GM10847 (cell line): ENCODE data around the gene SS18.

Experiments used
- POLR2A ChIP-seq: IDR thresholded peaks from 2 replicates; pipeline ENCODE4 v1.6.1; 2011; ENCODE audit not compliant: insufficient read length; ENCODE audit errors: extremely low read depth

SS18 gene

DNA sequence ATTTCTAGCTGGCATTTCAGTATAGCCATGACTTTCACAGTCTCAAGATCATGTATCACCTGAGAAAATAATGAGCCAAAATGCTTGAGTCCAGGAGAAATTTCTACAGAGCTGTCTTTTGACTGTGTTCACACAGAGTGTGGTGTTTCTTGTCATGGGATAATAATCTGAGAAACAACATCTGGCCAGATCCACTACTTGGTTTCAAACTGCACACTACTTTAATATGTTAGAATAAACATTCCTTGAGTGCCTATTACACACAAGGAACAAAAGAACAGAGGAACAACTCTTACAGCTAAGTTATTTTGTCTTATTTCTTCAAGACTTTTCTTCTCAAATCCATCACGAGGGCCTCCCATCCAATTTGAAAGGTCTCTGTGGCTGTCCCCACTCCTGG lies 108.3 kb downstream of the SS18 start:
- TF ChIP-seq POLR2A, result no peak

DNA sequence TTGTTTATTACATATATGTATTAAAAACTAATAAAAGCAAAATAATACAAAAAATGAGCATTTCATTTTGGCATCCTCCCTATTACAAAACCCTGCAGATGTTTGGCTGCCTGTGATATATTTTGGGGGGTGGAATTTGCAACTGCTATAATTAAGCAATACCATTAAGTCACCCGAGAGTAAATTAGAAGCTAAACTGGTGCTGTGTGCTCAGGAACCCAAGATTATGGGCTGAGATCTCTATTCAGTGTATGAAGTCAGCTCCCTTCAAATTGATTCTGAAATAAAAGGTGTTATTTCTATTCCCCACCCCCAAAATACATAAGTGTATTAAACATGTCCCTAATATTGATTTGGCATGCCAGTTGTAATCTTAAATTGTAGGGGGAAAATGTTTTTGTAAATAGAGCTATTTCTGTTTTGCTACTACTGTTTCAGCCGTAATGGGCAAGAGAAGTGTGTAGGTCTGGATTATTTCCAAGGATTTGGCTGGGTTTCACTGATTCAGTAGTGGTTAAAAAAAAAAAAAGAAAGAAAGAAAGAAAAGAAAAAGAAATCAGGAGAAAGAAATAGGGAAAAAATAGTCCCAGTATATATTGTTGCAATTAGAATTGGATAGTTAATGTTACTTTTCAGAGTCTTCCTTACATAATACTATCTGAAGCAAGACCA lies 110.9 kb downstream of the SS18 start:
- no peak for TF ChIP-seq POLR2A

DNA sequence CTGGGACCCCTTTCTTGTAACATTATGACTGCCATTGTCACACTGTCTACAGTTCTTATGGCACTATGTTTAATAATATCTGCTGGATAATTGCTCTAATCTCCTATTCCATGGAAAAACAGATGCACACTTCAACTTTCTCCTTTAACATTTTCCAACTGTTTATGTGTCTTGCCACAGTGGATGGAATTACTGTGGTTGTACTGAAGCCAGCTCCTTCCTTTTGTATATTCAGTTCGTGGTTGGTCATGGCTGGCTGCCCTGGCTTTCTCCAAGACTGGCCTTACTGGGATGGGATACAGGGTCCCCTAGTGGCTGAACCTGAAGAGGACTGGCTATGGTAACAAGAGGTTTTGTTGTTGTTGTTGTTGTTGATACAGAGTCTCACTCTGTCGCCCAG lies 113.9 kb downstream of the SS18 start:
- TF ChIP-seq POLR2A, result no peak

DNA sequence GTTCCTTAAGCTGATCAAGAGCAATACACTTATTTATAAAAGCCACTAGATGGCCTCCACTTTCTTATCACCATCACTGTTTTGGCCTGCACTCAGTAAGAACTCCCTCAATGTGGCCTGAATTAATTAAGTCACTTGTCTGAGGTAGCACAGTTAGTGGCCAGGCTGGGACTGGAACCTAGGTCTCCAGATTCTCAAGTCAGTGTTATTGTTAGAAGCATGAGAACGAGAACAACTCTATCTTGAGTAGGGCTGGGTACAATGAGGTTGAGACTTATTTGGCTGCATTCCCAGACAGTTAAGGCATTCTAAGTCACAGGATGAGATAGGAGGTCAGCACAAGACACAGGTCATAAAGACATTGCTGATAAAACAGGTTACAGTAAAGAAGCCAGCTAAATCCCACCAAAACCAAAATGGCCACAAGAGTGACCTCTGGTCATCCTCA lies 115.8 kb downstream of the SS18 start:
- no peak for TF ChIP-seq POLR2A
